GM19351 (cell line): ENCODE measurements around the gene CYSLTR2.

Experiments used
- ATAC-seq: cut with Tn5 transposase; IDR thresholded peaks from one replicate; pipeline ENCODE4 v1.9.1; 2021; ENCODE audit warnings: mild to moderate bottlenecking, moderate library complexity; ENCODE audit not compliant: unreplicated experiment

CYSLTR2 gene

GRCh38 chr13:48653472-48653939, at the start of gene CYSLTR2:
Gene CYSLTR2, plus strand, starts transcription at chr13:48653929. Its CDS starts 52,889 bp downstream, at chr13:48706818.
- ATAC-seq: peak; percentile 79

GRCh38 chr13:48615049-48615448, 38.7 kb upstream of the CYSLTR2 start:
- ATAC-seq: no peak

- ATAC-seq: no peak
These were observed 34.8 kb upstream of the CYSLTR2 start for GRCh38 chr13:48618937-48619336.

GRCh38 chr13:48621056-48621455, 32.7 kb upstream of the CYSLTR2 start:
- ATAC-seq: no peak

GRCh38 chr13:48624016-48624415, 29.7 kb upstream of the CYSLTR2 start:
- no peak for ATAC-seq

- no peak for ATAC-seq
These were observed 28.9 kb upstream of the CYSLTR2 start for GRCh38 chr13:48624858-48625257.

GRCh38 chr13:48625413-48626076, 28.2 kb upstream of the CYSLTR2 start:
- no peak for ATAC-seq

- no peak for ATAC-seq
These were observed 27.7 kb upstream of the CYSLTR2 start for GRCh38 chr13:48626077-48626449.

- no peak for ATAC-seq
These were observed 26.8 kb upstream of the CYSLTR2 start for GRCh38 chr13:48626726-48627451.

GRCh38 chr13:48629277-48629676, 24.5 kb upstream of the CYSLTR2 start:
- ATAC-seq: no peak

GRCh38 chr13:48630291-48630690, 23.4 kb upstream of the CYSLTR2 start:
- no peak for ATAC-seq

GRCh38 chr13:48630773-48631172, 23.0 kb upstream of the CYSLTR2 start:
- no peak for ATAC-seq

- ATAC-seq: no peak
These were observed 22.3 kb upstream of the CYSLTR2 start for GRCh38 chr13:48631441-48631840.

GRCh38 chr13:48633700-48634099, 20.0 kb upstream of the CYSLTR2 start:
- ATAC-seq: no peak

- no peak for ATAC-seq
These were observed 19.1 kb upstream of the CYSLTR2 start for GRCh38 chr13:48634636-48635035.

GRCh38 chr13:48635478-48635877, 18.3 kb upstream of the CYSLTR2 start:
- ATAC-seq: no peak

GRCh38 chr13:48636550-48636949, 17.2 kb upstream of the CYSLTR2 start:
- ATAC-seq: no peak

GRCh38 chr13:48637601-48638000, 16.1 kb upstream of the CYSLTR2 start:
- no peak for ATAC-seq

GRCh38 chr13:48640767-48641166, 13.0 kb upstream of the CYSLTR2 start:
- ATAC-seq: no peak

- ATAC-seq: no peak
These were observed 12.3 kb upstream of the CYSLTR2 start for GRCh38 chr13:48641404-48641803.

- ATAC-seq: no peak
These were observed 11.7 kb upstream of the CYSLTR2 start for GRCh38 chr13:48642061-48642460.

- no peak for ATAC-seq
These were observed 10.6 kb upstream of the CYSLTR2 start for GRCh38 chr13:48643159-48643558.
